HepG2 (cell line): Measurements from ENCODE around the gene STUB1. TPM values are rescaled to one million over a fixed set of nuclear protein-coding genes. Genes with fewer than 3 reads are reported as not detected.

Experiments used
- GATAD1 ChIP-seq: IDR thresholded peaks from 2 replicates; pipeline ENCODE4 v1.6.1; 2016; ENCODE audit warnings: missing genetic modification reagents, missing compliant biosample characterization
- JUND ChIP-seq: sonication (generic); formaldehyde crosslinking; IDR thresholded peaks from 2 replicates; pipeline ENCODE4 v1.8.0; 2022; ENCODE audit warnings: mild to moderate bottlenecking, missing genetic modification reagents
- KLF6 ChIP-seq: IDR thresholded peaks from 2 replicates; pipeline ENCODE4 v1.8.0; 2016; ENCODE audit warnings: missing biosample characterization, missing genetic modification reagents
- MIER2 ChIP-seq: IDR thresholded peaks from 2 replicates; pipeline ENCODE4 v1.6.1; 2016; ENCODE audit warnings: missing biosample characterization, missing genetic modification reagents
- NONO ChIP-seq, 2 experiments: fragments of 450-650 bp in 1 of 2; sonication (generic) in 1 of 2; formaldehyde crosslinking in 1 of 2; IDR thresholded peaks in 1 of 2; conservative IDR thresholded peaks in 1 of 2; 2 replicates each; pipeline versions ENCODE4 v1.6.1 to v1.8.0; 2017 to 2022; ENCODE audit warnings: mild to moderate bottlenecking in 1 of 2, missing genetic modification reagents in 1 of 2, moderate library complexity in 1 of 2
- ZBTB42 ChIP-seq: sonication (generic); formaldehyde crosslinking; IDR thresholded peaks from 2 replicates; pipeline ENCODE4 v1.5.0; 2020; ENCODE audit warnings: mild to moderate bottlenecking, missing genetic modification reagents
- ZNF34 ChIP-seq: sonication (generic); formaldehyde crosslinking; IDR thresholded peaks from 2 replicates; pipeline ENCODE4 v1.4.0; 2020; ENCODE audit warnings: mild to moderate bottlenecking, missing genetic modification reagents, borderline replicate concordance
- ZNF367 ChIP-seq: sonication (generic); formaldehyde crosslinking; IDR thresholded peaks from 2 replicates; pipeline ENCODE4 v1.4.0; 2020; ENCODE audit warnings: missing genetic modification reagents, borderline replicate concordance
- ZNF383 ChIP-seq: sonication (generic); formaldehyde crosslinking; IDR thresholded peaks from 2 replicates; pipeline ENCODE4 v1.4.0; 2020; ENCODE audit warnings: missing genetic modification reagents, mild to moderate bottlenecking, borderline replicate concordance
- ZNF556 ChIP-seq: sonication (generic); formaldehyde crosslinking; IDR thresholded peaks from 2 replicates; pipeline ENCODE4 v1.4.0; 2020; ENCODE audit warnings: mild to moderate bottlenecking, missing genetic modification reagents, borderline replicate concordance
- ZNF703 ChIP-seq: sonication (generic); formaldehyde crosslinking; IDR thresholded peaks from 2 replicates; pipeline ENCODE4 v1.5.1; 2020; ENCODE audit warnings: missing genetic modification reagents, mild to moderate bottlenecking, moderate library complexity, borderline replicate concordance
- polyA plus RNA-seq, 8 experiments: library from polyadenylated mRNA; depleted of rRNA in 3 of 8; stranded (reverse) in 7 of 8; unstranded in 1 of 8; fragments of >200 nt; fragmentation: Illumina TruSeq in 4 of 8; extraction: Trizol in 4 of 8; gene quantifications; 2 replicates each; pipeline versions ENCODE4 v1.2.1 to v1.2.3, GENCODE V29; 2011 to 2016; ENCODE audit warnings: low read depth in 4 of 8, missing spikeins in 1 of 8, mixed read lengths in 1 of 8; ENCODE audit not compliant: insufficient read depth in 1 of 8
- total RNA-seq, 5 experiments: library from RNA; depleted of rRNA; stranded (reverse); fragments of >200 nt; fragmentation: Illumina TruSeq; extraction: Trizol; gene quantifications; 2 replicates each; pipeline ENCODE4 v1.2.3, GENCODE V29; 2016; ENCODE audit warnings: low read depth in 1 of 5
- TF ChIP-seq, protein P1 (sequence below): sonication (generic); formaldehyde crosslinking; conservative IDR thresholded peaks from 2 replicates; pipeline ENCODE4 v1.8.1; 2023; ENCODE audit warnings: missing genetic modification reagents
- TF ChIP-seq, protein P2 (sequence below): sonication (generic); formaldehyde crosslinking; IDR thresholded peaks from 2 replicates; pipeline ENCODE4 v1.8.0; 2022; ENCODE audit warnings: mild to moderate bottlenecking, missing genetic modification reagents, borderline replicate concordance
- TF ChIP-seq, protein P3 (sequence below): sonication (generic); formaldehyde crosslinking; IDR thresholded peaks from 2 replicates; pipeline ENCODE4 v1.9.0; 2021; ENCODE audit warnings: missing genetic modification reagents, borderline replicate concordance
- TF ChIP-seq, protein P4 (sequence below), 2 experiments: sonication (generic) in 1 of 2; formaldehyde crosslinking in 1 of 2; IDR thresholded peaks; 2 replicates each; pipeline versions ENCODE4 v1.6.1 to v1.9.0; 2014 to 2022; ENCODE audit warnings: antibody characterized with exemption in 1 of 2, borderline replicate concordance in 1 of 2, inconsistent platforms in 1 of 2, low read depth in 1 of 2, missing genetic modification reagents in 1 of 2
- TF ChIP-seq, protein P5 (sequence below): sonication (generic); formaldehyde crosslinking; IDR thresholded peaks from 2 replicates; pipeline ENCODE4 v1.5.0; 2020; ENCODE audit warnings: missing genetic modification reagents

STUB1 gene
- total and polyA plus RNA-seq, 2 of the 13 experiments (the other 11 are each of a cell fraction or from before 2014, with no cell fraction given): 52.9 to 78.2 TPM

DNA sequence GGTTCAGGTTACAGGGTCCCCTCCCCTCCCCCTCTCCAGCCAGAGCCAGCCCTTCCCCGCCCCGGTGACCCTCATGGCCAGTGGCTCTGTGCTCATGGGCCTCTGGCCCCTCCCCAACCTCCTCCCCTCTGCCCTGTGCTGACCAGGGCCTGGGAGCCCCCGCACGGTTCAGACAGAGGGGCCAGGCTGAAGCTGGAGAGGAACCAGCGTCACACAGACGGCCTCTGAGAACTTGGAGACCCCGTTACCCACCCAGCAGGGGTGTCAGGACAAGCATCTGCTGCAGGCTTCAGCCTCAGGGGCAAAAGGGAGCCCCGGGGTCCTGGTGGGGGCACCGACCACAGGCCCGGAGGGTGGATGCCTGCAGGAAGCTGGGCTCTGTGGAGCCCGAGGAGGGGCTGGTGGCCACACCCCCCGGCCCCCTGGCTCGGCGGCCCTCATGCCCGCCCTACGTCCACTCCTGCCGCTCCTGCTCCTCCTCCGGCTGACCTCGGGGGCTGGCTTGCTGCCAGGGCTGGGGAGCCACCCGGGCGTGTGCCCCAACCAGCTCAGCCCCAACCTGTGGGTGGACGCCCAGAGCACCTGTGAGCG is 49.3 kb upstream of the STUB1 start, which contains the start of gene WFIKKN1 (continued):
- TF ChIP-seq, protein P1, sequence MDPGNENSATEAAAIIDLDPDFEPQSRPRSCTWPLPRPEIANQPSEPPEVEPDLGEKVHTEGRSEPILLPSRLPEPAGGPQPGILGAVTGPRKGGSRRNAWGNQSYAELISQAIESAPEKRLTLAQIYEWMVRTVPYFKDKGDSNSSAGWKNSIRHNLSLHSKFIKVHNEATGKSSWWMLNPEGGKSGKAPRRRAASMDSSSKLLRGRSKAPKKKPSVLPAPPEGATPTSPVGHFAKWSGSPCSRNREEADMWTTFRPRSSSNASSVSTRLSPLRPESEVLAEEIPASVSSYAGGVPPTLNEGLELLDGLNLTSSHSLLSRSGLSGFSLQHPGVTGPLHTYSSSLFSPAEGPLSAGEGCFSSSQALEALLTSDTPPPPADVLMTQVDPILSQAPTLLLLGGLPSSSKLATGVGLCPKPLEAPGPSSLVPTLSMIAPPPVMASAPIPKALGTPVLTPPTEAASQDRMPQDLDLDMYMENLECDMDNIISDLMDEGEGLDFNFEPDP (CRISPR knock-in tag): no peak
- TF ChIP-seq ZNF556 (CRISPR knock-in tag): peak; percentile 56; the same call in 1 of the 2 replicates
- no peak for TF ChIP-seq KLF6 (CRISPR knock-in tag)
- 0 out of 2 replicates have a peak, but pooled peaks have one; percentile 33 for TF ChIP-seq ZNF34 (CRISPR knock-in tag)
- TF ChIP-seq, protein P2, sequence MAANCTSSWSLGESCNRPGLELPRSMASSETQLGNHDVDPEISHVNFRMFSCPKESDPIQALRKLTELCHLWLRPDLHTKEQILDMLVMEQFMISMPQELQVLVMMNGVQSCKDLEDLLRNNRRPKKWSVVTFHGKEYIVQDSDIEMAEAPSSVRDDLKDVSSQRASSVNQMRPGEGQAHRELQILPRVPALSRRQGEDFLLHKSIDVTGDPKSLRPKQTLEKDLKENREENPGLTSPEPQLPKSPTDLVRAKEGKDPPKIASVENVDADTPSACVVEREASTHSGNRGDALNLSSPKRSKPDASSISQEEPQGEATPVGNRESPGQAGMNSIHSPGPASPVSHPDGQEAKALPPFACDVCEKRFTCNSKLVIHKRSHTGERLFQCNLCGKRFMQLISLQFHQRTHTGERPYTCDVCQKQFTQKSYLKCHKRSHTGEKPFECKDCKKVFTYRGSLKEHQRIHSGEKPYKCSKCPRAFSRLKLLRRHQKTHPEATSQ (CRISPR knock-in tag): no peak
- TF ChIP-seq, protein P3, sequence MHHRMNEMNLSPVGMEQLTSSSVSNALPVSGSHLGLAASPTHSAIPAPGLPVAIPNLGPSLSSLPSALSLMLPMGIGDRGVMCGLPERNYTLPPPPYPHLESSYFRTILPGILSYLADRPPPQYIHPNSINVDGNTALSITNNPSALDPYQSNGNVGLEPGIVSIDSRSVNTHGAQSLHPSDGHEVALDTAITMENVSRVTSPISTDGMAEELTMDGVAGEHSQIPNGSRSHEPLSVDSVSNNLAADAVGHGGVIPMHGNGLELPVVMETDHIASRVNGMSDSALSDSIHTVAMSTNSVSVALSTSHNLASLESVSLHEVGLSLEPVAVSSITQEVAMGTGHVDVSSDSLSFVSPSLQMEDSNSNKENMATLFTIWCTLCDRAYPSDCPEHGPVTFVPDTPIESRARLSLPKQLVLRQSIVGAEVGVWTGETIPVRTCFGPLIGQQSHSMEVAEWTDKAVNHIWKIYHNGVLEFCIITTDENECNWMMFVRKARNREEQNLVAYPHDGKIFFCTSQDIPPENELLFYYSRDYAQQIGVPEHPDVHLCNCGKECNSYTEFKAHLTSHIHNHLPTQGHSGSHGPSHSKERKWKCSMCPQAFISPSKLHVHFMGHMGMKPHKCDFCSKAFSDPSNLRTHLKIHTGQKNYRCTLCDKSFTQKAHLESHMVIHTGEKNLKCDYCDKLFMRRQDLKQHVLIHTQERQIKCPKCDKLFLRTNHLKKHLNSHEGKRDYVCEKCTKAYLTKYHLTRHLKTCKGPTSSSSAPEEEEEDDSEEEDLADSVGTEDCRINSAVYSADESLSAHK (CRISPR knock-in tag): no peak
- TF ChIP-seq, protein P4, sequence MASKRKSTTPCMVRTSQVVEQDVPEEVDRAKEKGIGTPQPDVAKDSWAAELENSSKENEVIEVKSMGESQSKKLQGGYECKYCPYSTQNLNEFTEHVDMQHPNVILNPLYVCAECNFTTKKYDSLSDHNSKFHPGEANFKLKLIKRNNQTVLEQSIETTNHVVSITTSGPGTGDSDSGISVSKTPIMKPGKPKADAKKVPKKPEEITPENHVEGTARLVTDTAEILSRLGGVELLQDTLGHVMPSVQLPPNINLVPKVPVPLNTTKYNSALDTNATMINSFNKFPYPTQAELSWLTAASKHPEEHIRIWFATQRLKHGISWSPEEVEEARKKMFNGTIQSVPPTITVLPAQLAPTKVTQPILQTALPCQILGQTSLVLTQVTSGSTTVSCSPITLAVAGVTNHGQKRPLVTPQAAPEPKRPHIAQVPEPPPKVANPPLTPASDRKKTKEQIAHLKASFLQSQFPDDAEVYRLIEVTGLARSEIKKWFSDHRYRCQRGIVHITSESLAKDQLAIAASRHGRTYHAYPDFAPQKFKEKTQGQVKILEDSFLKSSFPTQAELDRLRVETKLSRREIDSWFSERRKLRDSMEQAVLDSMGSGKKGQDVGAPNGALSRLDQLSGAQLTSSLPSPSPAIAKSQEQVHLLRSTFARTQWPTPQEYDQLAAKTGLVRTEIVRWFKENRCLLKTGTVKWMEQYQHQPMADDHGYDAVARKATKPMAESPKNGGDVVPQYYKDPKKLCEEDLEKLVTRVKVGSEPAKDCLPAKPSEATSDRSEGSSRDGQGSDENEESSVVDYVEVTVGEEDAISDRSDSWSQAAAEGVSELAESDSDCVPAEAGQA (IDR thresholded peaks at IDR 0.05; ENCODE audit: low read depth): no peak
- TF ChIP-seq, protein P4 (CRISPR knock-in tag; IDR thresholded peaks at IDR 0.05; ENCODE audit: borderline replicate concordance): no peak
- no peak for TF ChIP-seq NONO (IDR thresholded peaks at IDR 0.05)
- TF ChIP-seq NONO (CRISPR knock-in tag; conservative IDR thresholded peaks at IDR 0.05): peak; percentile 47
- TF ChIP-seq GATAD1 (CRISPR knock-in tag): no peak
- no peak for TF ChIP-seq ZNF367 (CRISPR knock-in tag)
- no peak for TF ChIP-seq JUND
- TF ChIP-seq ZNF703: no peak
- 0 out of 2 replicates have a peak, but pooled peaks have one; percentile 66 for TF ChIP-seq ZNF383 (CRISPR knock-in tag)
- no peak for TF ChIP-seq MIER2 (CRISPR knock-in tag)
- no peak for TF ChIP-seq ZBTB42 (CRISPR knock-in tag)
- TF ChIP-seq, protein P5, sequence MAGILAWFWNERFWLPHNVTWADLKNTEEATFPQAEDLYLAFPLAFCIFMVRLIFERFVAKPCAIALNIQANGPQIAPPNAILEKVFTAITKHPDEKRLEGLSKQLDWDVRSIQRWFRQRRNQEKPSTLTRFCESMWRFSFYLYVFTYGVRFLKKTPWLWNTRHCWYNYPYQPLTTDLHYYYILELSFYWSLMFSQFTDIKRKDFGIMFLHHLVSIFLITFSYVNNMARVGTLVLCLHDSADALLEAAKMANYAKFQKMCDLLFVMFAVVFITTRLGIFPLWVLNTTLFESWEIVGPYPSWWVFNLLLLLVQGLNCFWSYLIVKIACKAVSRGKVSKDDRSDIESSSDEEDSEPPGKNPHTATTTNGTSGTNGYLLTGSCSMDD (CRISPR knock-in tag): no peak
